Right atrium auricular region (tissue), 2 donors: ENCODE results near the gene STAT6. TPM values are rescaled to one million over a fixed set of nuclear protein-coding genes. Genes with fewer than 3 reads are reported as not detected.

ENCODE experiments used
- DNase-seq: peaks from one replicate; pipeline ENCODE4 v3.0.0-alpha.2; 2019; ENCODE audit warnings: low spot score
- H3K27ac ChIP-seq, 2 donors: fragments of 200-600 bp; sonication (generic); 1 replicate in 1 of 2; 2 replicates in 1 of 2; pipeline ENCODE4 v1.5.1; 2016 to 2019
- H3K27me3 ChIP-seq, 2 donors: fragments of 200-600 bp; sonication (generic); one replicate each; pipeline versions ENCODE4 v1.5.1 to v1.6.0; 2017 to 2019
- H3K36me3 ChIP-seq: fragments of 200-600 bp; sonication (generic); one replicate; pipeline ENCODE4 v1.5.1; 2016
- H3K4me1 ChIP-seq, 2 donors: fragments of 200-600 bp; sonication (generic); one replicate each; pipeline versions ENCODE4 v1.5.1 to v1.6.0; 2017 to 2019
- H3K4me3 ChIP-seq, 2 donors: fragments of 200-600 bp; sonication (generic); 1 replicate in 1 of 2; 2 replicates in 1 of 2; pipeline ENCODE4 v1.5.1; 2017 to 2019; ENCODE audit warnings: mild to moderate bottlenecking in 1 of 2, moderate library complexity in 1 of 2
- H3K9me3 ChIP-seq, 2 donors: fragments of 200-600 bp; sonication (generic); one replicate each; pipeline ENCODE4 v1.5.1; 2019
- total RNA-seq, 2 donors: library from RNA; depleted of rRNA; stranded (reverse); fragments of >200 nt; gene quantifications; one replicate each; pipeline ENCODE4 v1.1.0, GENCODE V29; 2016
- TF ChIP-seq, protein P1 (sequence below), 2 donors: fragments of 200-600 bp; sonication (generic); IDR thresholded peaks; one replicate each; pipeline ENCODE4 v1.5.1; 2019; ENCODE audit warnings: antibody characterized with exemption in 2 of 2

The STAT6 gene
- total RNA-seq, 2 donors from 2014 or later = 34.3 to 64.3 TPM

GRCh38 chr12:57105011-57105753, 6.0 kb downstream of the STAT6 start:
- no peaks in the 10 kb centered on the region for H3K27me3 ChIP-seq
- H3K4me1 ChIP-seq = peaks cover 0 to 28% of the 10 kb centered on the region in 2 donors
- H3K27ac ChIP-seq = no peak overlapping the region
- no peak for DNase-seq
- peaks cover 52% of the 10 kb centered on the region for H3K36me3 ChIP-seq
- no peak overlapping the region for H3K4me3 ChIP-seq
- no peaks in the 10 kb centered on the region for H3K9me3 ChIP-seq
- TF ChIP-seq, protein P1, sequence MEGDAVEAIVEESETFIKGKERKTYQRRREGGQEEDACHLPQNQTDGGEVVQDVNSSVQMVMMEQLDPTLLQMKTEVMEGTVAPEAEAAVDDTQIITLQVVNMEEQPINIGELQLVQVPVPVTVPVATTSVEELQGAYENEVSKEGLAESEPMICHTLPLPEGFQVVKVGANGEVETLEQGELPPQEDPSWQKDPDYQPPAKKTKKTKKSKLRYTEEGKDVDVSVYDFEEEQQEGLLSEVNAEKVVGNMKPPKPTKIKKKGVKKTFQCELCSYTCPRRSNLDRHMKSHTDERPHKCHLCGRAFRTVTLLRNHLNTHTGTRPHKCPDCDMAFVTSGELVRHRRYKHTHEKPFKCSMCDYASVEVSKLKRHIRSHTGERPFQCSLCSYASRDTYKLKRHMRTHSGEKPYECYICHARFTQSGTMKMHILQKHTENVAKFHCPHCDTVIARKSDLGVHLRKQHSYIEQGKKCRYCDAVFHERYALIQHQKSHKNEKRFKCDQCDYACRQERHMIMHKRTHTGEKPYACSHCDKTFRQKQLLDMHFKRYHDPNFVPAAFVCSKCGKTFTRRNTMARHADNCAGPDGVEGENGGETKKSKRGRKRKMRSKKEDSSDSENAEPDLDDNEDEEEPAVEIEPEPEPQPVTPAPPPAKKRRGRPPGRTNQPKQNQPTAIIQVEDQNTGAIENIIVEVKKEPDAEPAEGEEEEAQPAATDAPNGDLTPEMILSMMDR (IDR thresholded peaks at IDR 0.05) = no peak

- no peaks in the 10 kb centered on the region for H3K27me3 ChIP-seq
- peaks cover 0 to 20% of the 10 kb centered on the region in 2 donors for H3K4me1 ChIP-seq
- no peaks in the 10 kb centered on the region for H3K9me3 ChIP-seq
- TF ChIP-seq, protein P1 (IDR thresholded peaks at IDR 0.05) = no peak
- H3K4me3 ChIP-seq = no peak overlapping the region
- H3K36me3 ChIP-seq = peaks cover 55% of the 10 kb centered on the region
- no peak for DNase-seq
- H3K27ac ChIP-seq = no peak overlapping the region
Observed at GRCh38 chr12:57104292-57104910, 6.8 kb downstream of the STAT6 start.

DNA sequence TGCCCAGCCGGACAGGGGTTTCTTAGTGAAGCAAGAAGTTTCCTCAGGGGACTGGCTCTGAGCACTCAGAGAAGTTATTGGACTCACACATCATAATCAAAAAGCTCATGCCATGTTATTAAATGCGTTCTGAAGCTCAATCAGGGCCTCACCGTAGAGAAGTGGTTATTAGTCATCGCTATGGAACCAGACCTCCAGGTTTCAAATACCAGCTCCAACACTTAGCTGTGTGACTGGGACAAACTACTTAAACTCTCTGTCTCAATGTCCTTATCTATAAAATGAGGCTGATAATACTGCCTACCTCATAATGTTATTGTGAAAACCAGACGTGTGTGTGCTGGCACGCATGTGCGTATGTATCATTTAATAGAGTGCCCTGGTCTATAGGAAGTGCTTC, 7.3 kb downstream of the STAT6 start:
- no peaks in the 10 kb centered on the region for H3K9me3 ChIP-seq
- peaks cover 60% of the 10 kb centered on the region for H3K36me3 ChIP-seq
- H3K4me3 ChIP-seq = no peak overlapping the region
- TF ChIP-seq, protein P1 (IDR thresholded peaks at IDR 0.05) = no peak
- no peak for DNase-seq
- peaks cover 0 to 16% of the 10 kb centered on the region in 2 donors for H3K4me1 ChIP-seq
- H3K27ac ChIP-seq = no peak overlapping the region
- no peaks in the 10 kb centered on the region for H3K27me3 ChIP-seq

- peaks cover 0 to 5% of the 10 kb centered on the region in 2 donors for H3K4me1 ChIP-seq
- H3K4me3 ChIP-seq = no peak overlapping the region
- peaks cover 65% of the 10 kb centered on the region for H3K36me3 ChIP-seq
- H3K27ac ChIP-seq = no peak overlapping the region
- no peak for DNase-seq
- TF ChIP-seq, protein P1 (IDR thresholded peaks at IDR 0.05) = no peak
- H3K27me3 ChIP-seq = no peaks in the 10 kb centered on the region
- no peaks in the 10 kb centered on the region for H3K9me3 ChIP-seq
Observed at GRCh38 chr12:57101892-57102695, 9.1 kb downstream of the STAT6 start.

DNA sequence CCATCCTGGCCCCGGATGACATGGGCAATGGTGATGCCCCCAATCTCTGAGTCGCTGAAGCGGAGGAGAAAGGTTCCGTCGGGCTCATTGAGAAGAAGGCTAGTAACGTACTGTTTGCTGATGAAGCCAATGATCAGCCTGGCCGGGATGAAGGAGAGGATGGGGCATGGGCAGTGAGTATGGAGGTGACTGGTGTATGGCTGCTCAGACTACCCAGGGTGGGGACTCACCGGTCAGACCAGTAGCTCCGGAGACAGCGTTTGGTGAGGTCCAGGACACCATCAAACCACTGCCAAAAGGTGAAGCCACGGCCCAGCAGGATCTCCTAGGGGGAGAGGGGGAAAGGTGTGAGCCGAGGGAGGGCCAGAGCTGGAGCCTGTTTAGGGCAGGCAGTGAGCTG, 11.4 kb downstream of the STAT6 start:
- H3K27me3 ChIP-seq = no peaks in the 10 kb centered on the region
- peaks cover 0 to 1% of the 10 kb centered on the region in 2 donors for H3K4me1 ChIP-seq
- H3K9me3 ChIP-seq = no peaks in the 10 kb centered on the region
- H3K4me3 ChIP-seq = no peak overlapping the region
- no peak for DNase-seq
- H3K36me3 ChIP-seq = peaks cover 62% of the 10 kb centered on the region
- TF ChIP-seq, protein P1 (IDR thresholded peaks at IDR 0.05) = no peak
- no peak overlapping the region for H3K27ac ChIP-seq
